Astrocyte (in vitro differentiated cells and primary cell): ENCODE measurements around the gene IMMP2L.

Experiments
- EZH2 ChIP-seq: IDR thresholded peaks from 2 replicates; pipeline ENCODE4 v1.6.1; 2012; ENCODE audit warnings: mild to moderate bottlenecking, low read length, inconsistent platforms; ENCODE audit not compliant: insufficient read depth
- TF ChIP-seq, protein P1 (sequence below): IDR thresholded peaks from 2 replicates; pipeline ENCODE4 v1.5.1; 2011; ENCODE audit warnings: low read depth, mild to moderate bottlenecking, inconsistent platforms, low read length, moderate library complexity; ENCODE audit not compliant: insufficient read depth

DNA sequence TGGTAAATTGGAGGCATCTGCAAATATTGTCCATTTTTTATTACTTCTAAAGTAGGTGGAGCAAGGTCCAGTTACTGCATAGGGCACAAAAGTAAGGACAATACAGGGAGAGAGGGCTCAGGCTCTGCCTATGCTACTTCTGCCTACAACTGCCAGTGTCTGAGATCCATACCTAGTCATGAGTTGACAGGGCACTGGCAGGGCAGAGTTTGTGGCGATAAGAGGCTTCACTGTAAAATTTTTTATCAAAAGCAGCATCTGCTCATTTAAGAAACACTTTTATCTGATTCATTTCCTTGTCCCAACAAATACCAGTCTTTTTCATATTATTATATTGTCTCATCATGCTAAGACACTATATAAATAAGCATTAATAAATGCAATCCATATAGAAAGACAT is 293.4 kb downstream of the IMMP2L start:
- TF ChIP-seq, protein P1, sequence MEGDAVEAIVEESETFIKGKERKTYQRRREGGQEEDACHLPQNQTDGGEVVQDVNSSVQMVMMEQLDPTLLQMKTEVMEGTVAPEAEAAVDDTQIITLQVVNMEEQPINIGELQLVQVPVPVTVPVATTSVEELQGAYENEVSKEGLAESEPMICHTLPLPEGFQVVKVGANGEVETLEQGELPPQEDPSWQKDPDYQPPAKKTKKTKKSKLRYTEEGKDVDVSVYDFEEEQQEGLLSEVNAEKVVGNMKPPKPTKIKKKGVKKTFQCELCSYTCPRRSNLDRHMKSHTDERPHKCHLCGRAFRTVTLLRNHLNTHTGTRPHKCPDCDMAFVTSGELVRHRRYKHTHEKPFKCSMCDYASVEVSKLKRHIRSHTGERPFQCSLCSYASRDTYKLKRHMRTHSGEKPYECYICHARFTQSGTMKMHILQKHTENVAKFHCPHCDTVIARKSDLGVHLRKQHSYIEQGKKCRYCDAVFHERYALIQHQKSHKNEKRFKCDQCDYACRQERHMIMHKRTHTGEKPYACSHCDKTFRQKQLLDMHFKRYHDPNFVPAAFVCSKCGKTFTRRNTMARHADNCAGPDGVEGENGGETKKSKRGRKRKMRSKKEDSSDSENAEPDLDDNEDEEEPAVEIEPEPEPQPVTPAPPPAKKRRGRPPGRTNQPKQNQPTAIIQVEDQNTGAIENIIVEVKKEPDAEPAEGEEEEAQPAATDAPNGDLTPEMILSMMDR: no peak
- no peak for TF ChIP-seq EZH2
